ENCODE data around the gene CCDC88B.

- TF ChIP-seq POLR2AphosphoS5 (IDR thresholded peaks at IDR 0.05; ENCODE audit: low read depth, low read length) (no peak), ELF1 (IDR thresholded peaks at IDR 0.05; ENCODE audit: borderline replicate concordance, low read depth) (no peak), EZH2 (IDR thresholded peaks at IDR 0.05) (no peak), EZH2phosphoT487 (IDR thresholded peaks at IDR 0.05; ENCODE audit: borderline replicate concordance) (no peak)
- TF ChIP-seq, protein P1, sequence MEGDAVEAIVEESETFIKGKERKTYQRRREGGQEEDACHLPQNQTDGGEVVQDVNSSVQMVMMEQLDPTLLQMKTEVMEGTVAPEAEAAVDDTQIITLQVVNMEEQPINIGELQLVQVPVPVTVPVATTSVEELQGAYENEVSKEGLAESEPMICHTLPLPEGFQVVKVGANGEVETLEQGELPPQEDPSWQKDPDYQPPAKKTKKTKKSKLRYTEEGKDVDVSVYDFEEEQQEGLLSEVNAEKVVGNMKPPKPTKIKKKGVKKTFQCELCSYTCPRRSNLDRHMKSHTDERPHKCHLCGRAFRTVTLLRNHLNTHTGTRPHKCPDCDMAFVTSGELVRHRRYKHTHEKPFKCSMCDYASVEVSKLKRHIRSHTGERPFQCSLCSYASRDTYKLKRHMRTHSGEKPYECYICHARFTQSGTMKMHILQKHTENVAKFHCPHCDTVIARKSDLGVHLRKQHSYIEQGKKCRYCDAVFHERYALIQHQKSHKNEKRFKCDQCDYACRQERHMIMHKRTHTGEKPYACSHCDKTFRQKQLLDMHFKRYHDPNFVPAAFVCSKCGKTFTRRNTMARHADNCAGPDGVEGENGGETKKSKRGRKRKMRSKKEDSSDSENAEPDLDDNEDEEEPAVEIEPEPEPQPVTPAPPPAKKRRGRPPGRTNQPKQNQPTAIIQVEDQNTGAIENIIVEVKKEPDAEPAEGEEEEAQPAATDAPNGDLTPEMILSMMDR (IDR thresholded peaks at IDR 0.05 in 2 of 3, conservative IDR thresholded peaks at IDR 0.05 in 1 of 3; ENCODE audit: borderline replicate concordance in 1 of 3, insufficient read depth in 1 of 3, low read depth in 2 of 3, low read length in 2 of 3) = peak in 2 of 3 experiments; percentile 44 to 47; a peak in 3 of 6 replicates
Measured at GRCh38 chr11:64314146-64314804, 25.7 kb upstream of the CCDC88B start.

All from HCT116 (cell line).